GM19023 (cell line): ENCODE results near the gene KCNF1.

Source experiments
- ATAC-seq: cut with Tn5 transposase; IDR thresholded peaks from one replicate; pipeline ENCODE4 v1.9.1; 2021; ENCODE audit warnings: mild to moderate bottlenecking, moderate library complexity; ENCODE audit not compliant: unreplicated experiment

KCNF1 gene

DNA sequence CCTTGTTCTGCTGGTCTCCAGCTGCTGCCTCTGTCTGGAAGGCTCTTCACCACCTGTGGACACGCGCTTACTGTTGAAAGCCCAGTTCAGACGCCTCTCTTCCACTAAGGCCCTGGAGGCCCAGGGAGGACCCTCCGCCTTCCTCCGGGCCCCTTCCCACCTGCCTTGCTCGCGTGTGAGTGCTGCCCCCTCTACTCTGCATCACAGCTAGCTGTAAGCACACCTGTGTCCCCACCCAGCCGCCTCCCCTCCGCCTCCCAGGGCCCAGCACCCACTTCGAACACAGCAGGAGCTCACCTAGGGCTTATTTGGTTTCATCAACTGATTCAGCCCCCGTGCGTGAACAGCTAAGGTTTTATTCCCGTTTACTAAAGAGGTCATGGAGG, 49.7 kb downstream of the KCNF1 start:
- no peak for ATAC-seq

DNA sequence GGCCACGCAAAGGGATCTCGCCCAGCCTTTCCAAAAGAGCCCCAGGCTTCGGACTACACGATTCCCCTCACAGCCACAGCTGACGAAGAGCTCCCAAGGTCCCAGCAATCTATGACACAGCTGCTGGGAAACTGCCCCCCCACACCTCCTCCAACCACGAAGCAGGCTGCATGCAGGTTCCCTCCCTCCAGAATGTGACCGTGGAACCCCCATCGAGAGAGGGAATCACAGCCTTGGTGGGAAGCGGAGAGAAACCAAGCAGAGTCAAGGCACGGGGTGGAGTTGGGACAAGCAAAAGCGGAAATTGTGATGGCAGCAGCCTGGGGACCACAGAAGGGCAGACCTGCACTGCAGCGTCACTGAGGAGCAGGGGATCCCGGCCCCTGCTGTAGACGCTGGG, 50.3 kb downstream of the KCNF1 start:
- no peak for ATAC-seq

DNA sequence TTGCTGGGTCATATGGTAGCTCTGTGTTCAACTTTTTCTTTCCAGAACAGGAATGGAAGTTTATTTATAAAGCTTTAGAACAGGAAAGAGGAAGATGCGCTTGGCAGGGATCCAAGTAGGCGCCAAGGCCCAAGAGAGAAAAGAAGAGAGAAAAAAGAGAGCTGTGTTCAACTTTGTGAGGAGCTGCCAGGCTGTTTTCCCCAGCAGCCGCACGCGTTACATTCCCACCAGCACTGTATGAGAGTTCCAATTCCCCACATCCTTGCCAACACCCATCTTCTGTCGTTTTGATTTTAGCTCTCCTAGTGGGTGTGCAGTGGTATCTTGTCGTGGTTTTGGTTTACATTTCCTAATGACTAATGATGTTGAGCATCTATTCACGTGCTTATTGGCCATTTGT, 51.4 kb downstream of the KCNF1 start:
- ATAC-seq, result no peak
